Natural killer cell treated with Interleukin-12 subunit alpha and Interleukin-12 subunit beta and Interleukin-15 and Interleukin-18, amount 100 ng/mL, for 72 hours (primary cell): ENCODE measurements around the gene BIRC5. TPM values are rescaled to one million over a fixed set of nuclear protein-coding genes. Genes with fewer than 3 reads are reported as not detected.
A peak's percentile ranks its signal among the peaks of the same experiment; 100 is the strongest.

ENCODE experiments used
- ATAC-seq, 2 donors: fragments of 150-1000 bp; cut with Tn5 transposase in 1 of 2; sonication (Bioruptor Pico), chemical (Tn5 transposase) in 1 of 2; 2 replicates each; pipeline ENCODE4 v1.10.0; 2021
- DNase-seq: peaks from one replicate; pipeline ENCODE4 v3.0.0; 2022; ENCODE audit warnings: low spot score
- H3K27ac Mint-ChIP-seq, 2 donors: 1 replicate in 1 of 2; 2 replicates in 1 of 2; pipeline ENCODE4 v1.8.0; 2022; ENCODE audit warnings: mixed read lengths in 2 of 2, mild to moderate bottlenecking in 1 of 2, moderate library complexity in 1 of 2
- H3K27me3 Mint-ChIP-seq, 2 donors: 1 replicate in 1 of 2; 2 replicates in 1 of 2; pipeline ENCODE4 v1.8.0; 2022; ENCODE audit warnings: mixed read lengths in 2 of 2
- H3K36me3 Mint-ChIP-seq: one replicate; pipeline ENCODE4 v1.8.0; 2022; ENCODE audit warnings: mixed read lengths
- H3K4me1 Mint-ChIP-seq, 2 donors: 1 replicate in 1 of 2; 2 replicates in 1 of 2; pipeline ENCODE4 v1.8.0; 2022; ENCODE audit warnings: low read depth in 2 of 2, mixed read lengths in 2 of 2, mild to moderate bottlenecking in 1 of 2
- H3K4me3 Mint-ChIP-seq: one replicate; pipeline ENCODE4 v1.8.0; 2022; ENCODE audit warnings: mixed read lengths
- H3K9me3 Mint-ChIP-seq: 2 replicates; pipeline ENCODE4 v1.8.0; 2022; ENCODE audit warnings: mixed read lengths
- total RNA-seq, 2 donors: library from RNA; stranded (reverse); gene quantifications; one replicate each; pipeline ENCODE4 v1.2.3, GENCODE V29; 2022

BIRC5 gene
- total RNA-seq, 2 donors from 2014 or later = 42.4 to 100 TPM

DNA sequence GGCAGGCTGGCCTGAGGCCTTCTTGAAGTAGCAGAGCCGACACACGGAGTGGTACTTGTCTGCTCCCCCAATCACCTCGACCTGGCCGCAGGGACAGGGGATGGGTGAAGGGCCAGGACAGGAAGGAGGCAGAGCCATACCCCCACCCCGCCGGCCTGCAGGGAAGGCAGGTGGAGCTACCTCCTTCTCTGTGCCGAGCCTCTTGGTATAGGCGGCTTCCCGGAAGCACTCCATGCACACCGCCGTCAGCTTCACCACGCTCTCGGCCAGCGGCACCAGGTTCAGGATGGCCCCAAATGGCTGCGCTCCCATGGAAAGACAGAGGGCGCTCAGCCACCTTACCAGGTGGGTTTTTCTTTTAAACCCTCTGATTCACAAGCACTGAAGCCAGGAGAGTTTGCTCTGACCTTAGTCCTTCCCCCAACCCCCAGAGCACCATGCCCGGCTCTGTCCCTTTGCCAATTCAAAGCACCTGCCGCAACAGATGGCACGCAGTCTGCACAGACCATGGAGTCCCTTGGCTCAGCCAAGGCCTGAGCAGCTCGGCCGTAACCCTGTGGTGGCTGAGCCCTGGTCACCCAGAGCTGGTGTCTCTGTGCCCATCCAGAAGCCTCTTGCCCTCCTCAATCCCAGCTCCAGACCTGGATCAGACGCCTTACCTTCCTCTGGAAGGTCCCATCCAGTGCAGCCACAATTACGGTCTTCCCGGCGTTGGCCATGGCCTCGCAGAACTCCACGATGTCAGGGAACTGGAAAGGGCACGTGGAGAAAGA lies 39.0 kb upstream of the BIRC5 start:
- Mint-ChIP-seq H3K4me3 (no peak overlapping the region), H3K4me1 (peaks cover 40 to 42% of the 10 kb centered on the region in 2 donors), H3K27me3 (no peaks in the 10 kb centered on the region), H3K9me3 (no peaks in the 10 kb centered on the region), H3K36me3 (peaks cover 6% of the 10 kb centered on the region), H3K27ac (no peak overlapping the region)
- no peak for ATAC-seq
- no peak for DNase-seq

DNA sequence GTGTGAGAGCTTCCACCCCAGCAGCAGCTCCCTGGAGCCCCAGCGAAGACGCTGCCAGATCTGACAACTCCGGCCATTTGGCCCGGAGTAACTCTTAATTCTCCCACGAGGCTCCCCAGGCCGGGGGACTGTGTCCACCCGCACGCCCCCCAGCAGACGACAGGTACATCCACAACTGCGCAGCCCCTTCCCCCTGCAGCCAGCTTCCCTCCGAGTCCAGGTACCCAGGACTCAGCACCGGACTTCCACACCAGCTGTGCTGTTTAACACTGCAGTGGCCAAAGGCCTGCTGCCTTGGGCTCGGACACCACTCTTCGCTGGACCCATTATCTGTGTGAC lies 38.4 kb upstream of the BIRC5 start:
- peaks cover 42 to 43% of the 10 kb centered on the region in 2 donors for H3K4me1 Mint-ChIP-seq
- no peaks in the 10 kb centered on the region for H3K9me3 Mint-ChIP-seq
- DNase-seq (no peak), ATAC-seq (no peak)
- peaks cover 11% of the 10 kb centered on the region for H3K36me3 Mint-ChIP-seq
- H3K27ac Mint-ChIP-seq = no peak overlapping the region
- no peak overlapping the region for H3K4me3 Mint-ChIP-seq
- H3K27me3 Mint-ChIP-seq = no peaks in the 10 kb centered on the region

DNA sequence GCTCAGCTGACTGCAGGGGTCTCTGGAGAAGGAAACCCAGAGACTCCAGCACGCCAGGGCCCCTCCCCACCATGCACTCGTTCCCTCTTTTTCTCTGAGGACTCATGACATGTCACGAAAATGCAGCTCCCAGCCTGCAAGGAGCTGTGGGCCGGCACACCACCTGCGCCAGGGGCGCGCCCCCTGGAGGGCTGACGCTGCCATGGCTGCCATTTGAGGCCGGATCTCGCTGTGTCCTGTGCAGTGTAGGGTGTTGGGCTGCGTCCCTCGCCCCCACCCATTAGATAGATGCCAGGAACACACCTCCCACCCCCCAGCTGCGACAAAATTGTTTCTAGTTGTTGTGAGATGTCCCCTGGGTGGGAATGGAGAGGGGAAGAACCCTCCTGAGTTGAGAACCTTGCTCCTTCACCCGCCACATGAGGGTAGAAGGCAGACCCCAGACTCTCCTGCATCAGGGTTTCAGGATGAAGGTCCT lies 37.5 kb upstream of the BIRC5 start:
- ATAC-seq (peak; percentile 73 to 83), DNase-seq (peak; percentile 79)
- Mint-ChIP-seq H3K27me3 (no peaks in the 10 kb centered on the region), H3K9me3 (no peaks in the 10 kb centered on the region), H3K27ac (peak overlapping the region in 1 of 2 donors; percentile 50), H3K36me3 (peaks cover 13% of the 10 kb centered on the region), H3K4me1 (peaks cover 36 to 42% of the 10 kb centered on the region in 2 donors), H3K4me3 (no peak overlapping the region)

DNA sequence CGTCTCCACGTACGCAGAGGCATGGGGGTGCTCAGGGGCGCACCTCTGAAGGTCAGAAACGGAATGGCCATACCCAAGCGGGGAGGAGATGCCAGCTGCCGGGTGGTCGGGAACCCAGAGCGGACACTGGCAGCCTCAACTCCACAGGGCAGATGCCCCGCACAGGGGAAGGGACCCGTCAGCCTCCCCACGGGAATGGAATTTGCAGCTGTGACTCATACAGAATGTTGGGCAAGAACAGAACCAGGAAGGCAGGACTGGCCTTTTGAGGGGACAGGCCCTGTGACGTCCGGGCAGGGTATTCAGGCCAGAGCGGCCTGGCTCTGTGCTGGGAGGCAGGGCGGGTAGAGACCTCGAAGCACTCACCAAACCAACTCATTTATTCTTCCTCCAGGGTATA lies 34.7 kb upstream of the BIRC5 start:
- no peaks in the 10 kb centered on the region for H3K27me3 Mint-ChIP-seq
- peak overlapping the region in 1 of 2 donors; percentile 90 for H3K27ac Mint-ChIP-seq
- DNase-seq (no peak), ATAC-seq (no peak)
- no peak overlapping the region for H3K4me3 Mint-ChIP-seq
- peaks cover 16 to 22% of the 10 kb centered on the region in 2 donors for H3K4me1 Mint-ChIP-seq
- H3K36me3 Mint-ChIP-seq = peaks cover 7% of the 10 kb centered on the region
- no peaks in the 10 kb centered on the region for H3K9me3 Mint-ChIP-seq

DNA sequence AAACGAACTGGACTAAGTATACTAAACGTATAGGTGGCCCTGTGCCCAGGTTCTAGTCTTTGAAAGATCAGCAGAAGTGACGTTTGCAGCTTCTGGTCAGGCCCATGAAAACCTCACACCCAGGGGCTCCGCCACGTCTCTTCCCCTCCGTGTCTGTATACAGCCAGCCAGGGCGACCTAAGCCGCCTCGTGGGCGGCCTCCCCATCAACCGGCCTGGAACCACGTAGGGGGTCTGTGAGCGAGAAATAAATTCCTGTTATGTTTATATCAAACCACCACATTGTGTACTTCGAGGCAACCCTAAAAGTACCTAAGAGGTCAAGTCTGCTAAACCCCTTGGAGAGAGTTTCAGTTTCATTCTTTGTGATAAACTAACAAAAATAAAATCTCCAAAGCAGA lies 34.0 kb upstream of the BIRC5 start:
- Mint-ChIP-seq H3K4me3 (peak overlapping the region; percentile 75), H3K36me3 (peaks cover 7% of the 10 kb centered on the region), H3K27ac (peak overlapping the region; percentile 60 to 90), H3K9me3 (no peaks in the 10 kb centered on the region), H3K27me3 (no peaks in the 10 kb centered on the region), H3K4me1 (peaks cover 20 to 22% of the 10 kb centered on the region in 2 donors)
- ATAC-seq (peak; percentile 60 to 64), DNase-seq (no peak)

DNA sequence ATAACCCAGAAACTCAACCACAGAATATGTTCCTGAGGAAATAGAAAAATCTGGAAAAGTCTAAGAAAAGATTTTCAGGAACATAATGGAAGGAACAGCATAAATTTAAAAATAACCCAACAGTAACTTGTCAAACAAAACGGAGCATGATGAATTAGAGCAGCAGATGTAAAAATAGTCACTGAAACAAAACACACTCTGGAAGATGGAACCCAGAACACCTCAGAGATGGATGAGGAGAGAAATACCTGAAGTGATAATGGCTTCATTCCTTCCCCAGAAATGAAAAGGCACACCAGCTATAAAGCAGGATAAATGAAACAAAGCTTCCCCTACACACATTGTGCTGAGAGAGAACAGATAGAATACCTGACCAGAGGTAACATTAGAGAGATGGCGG lies 33.5 kb upstream of the BIRC5 start:
- Mint-ChIP-seq H3K36me3 (peaks cover 7% of the 10 kb centered on the region), H3K4me3 (peak overlapping the region; percentile 75), H3K27me3 (no peaks in the 10 kb centered on the region), H3K27ac (peak overlapping the region; percentile 60 to 90), H3K4me1 (peaks cover 22 to 23% of the 10 kb centered on the region in 2 donors), H3K9me3 (no peaks in the 10 kb centered on the region)
- ATAC-seq = no peak
- DNase-seq = no peak

DNA sequence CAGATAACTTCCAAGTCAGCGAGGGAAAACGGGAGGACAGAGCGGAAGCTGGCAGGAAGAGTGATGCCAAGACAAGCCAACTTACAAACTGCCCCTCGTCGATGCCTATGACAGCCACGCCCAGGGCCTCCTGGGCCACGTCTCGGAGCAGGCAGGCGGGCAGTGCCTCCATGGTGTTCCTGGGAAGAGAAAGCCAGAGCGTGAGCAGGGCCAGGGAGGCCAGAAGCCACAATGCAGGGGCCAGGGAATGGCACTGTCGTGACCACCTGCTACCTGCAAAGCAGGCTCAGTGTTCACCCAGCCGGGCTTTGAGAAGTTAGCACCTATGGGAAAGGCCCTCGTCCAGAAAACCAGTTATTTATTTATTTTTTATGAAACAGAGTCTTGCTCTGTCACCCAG lies 31.5 kb upstream of the BIRC5 start:
- Mint-ChIP-seq H3K27ac (peak overlapping the region in 1 of 2 donors; percentile 20), H3K36me3 (peaks cover 7% of the 10 kb centered on the region), H3K4me1 (peaks cover 23 to 24% of the 10 kb centered on the region in 2 donors), H3K4me3 (no peak overlapping the region), H3K27me3 (no peaks in the 10 kb centered on the region), H3K9me3 (no peaks in the 10 kb centered on the region)
- DNase-seq (no peak), ATAC-seq (no peak)

DNA sequence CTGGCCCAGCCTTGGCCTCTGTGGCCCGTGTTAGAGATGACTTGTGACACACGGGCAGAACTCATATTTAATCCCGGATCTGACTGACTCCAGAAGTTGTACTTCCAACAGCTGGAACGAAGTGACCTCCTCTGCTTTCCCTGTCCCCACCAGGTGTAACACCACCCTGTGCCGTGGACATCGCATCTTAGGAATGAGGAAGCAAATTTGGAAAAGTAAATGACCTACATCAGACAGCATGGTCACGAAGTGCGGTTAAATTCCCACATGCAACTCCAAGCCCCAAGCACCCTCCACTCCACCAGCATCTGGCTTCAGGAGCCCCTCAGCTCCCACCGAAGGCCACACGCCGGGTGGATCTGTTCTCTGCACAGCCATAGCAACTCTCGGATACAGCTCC lies 30.1 kb upstream of the BIRC5 start:
- H3K4me1 Mint-ChIP-seq = peaks cover 23 to 24% of the 10 kb centered on the region in 2 donors
- no peak overlapping the region for H3K27ac Mint-ChIP-seq

DNA sequence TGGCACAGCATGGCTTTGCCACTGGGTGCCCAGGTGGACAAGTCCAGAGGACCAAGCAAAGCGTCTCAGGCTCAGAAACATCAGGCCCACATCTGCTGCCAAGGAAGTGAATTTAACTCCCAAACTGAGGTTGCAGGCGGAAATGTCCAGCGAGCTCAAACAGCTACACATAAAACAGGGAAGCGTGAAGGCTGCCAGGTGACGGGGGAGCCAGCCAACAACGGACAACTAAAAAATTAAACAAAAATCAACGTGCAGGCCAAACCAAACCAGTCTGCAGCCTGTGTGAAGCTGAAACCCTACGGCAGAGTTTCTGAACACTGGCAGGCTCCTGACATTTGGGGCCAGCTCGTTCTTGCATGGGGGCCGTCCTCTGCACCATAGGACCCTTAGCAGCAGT lies 29.7 kb upstream of the BIRC5 start:
- Mint-ChIP-seq H3K27me3 (no peaks in the 10 kb centered on the region), H3K27ac (no peak overlapping the region), H3K4me1 (peaks cover 22 to 23% of the 10 kb centered on the region in 2 donors), H3K4me3 (no peak overlapping the region), H3K36me3 (peaks cover 7% of the 10 kb centered on the region), H3K9me3 (no peaks in the 10 kb centered on the region)
- ATAC-seq = no peak
- no peak for DNase-seq

More for the DNA sequence above, 30.1 kb upstream of the BIRC5 start:
- no peaks in the 10 kb centered on the region for H3K9me3 Mint-ChIP-seq
- DNase-seq (no peak), ATAC-seq (no peak)
- H3K4me3 Mint-ChIP-seq = no peak overlapping the region
- no peaks in the 10 kb centered on the region for H3K27me3 Mint-ChIP-seq
- peaks cover 7% of the 10 kb centered on the region for H3K36me3 Mint-ChIP-seq

DNA sequence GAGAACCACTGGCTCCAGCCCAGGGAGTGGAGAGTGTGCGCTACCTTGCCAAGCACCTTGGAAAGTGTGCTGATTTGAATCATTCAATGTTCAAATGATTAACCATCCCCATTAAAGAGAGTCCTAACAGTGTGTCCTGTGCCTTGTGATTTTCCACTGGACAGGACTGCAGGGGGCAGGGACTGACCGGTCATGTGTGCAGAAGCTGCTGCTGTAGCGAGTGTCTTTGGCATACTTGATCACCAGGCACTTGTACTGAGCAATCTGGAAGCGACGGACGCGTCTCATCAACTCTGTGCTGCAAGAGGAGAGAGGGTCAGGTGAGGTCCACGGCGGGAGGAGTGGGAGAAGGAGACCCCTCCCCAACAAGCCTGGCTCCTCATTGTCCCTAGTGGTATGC lies 29.2 kb upstream of the BIRC5 start:
- Mint-ChIP-seq H3K36me3 (peaks cover 7% of the 10 kb centered on the region), H3K27me3 (no peaks in the 10 kb centered on the region), H3K9me3 (no peaks in the 10 kb centered on the region), H3K27ac (no peak overlapping the region), H3K4me3 (peak overlapping the region; percentile 71), H3K4me1 (peaks cover 21 to 23% of the 10 kb centered on the region in 2 donors)
- ATAC-seq (no peak), DNase-seq (no peak)

DNA sequence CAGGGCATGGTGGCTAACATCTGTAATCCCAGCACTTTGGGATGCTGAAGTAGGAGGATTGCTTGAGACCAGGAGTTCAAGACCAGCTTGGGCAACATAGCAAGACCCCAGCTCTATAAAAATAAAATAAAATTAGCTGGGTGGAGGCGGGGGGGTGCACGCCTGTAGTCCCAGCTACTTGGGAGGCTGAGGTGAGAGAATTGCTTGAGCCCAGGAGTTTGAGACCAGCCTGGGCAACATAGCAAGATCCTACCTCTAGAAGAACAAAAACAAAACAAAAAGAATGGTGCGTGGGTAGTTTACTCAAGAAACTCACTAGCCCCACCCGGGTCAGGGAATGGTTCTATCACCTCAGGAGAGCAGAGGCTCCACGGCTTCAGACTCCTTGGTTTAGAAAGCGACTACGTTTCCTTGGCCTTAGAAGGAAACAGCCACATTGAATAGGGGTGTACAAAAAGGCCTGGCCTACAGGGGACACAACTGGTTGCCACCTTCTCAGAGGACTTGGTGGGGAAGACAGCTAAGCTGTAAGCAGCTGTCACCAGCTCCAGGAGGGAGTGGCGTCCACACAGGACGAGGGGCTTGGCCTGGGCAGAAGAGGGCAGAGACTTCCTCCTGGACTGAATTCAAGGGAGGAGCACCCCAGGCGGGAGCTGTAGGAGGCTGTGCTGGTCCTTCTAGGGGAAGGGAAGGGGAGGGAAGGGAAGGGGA lies 27.9 kb upstream of the BIRC5 start:
- H3K4me1 Mint-ChIP-seq = peaks cover 14% of the 10 kb centered on the region in 2 donors
- DNase-seq = no peak
- peak overlapping the region; percentile 85 for H3K4me3 Mint-ChIP-seq
- no peaks in the 10 kb centered on the region for H3K27me3 Mint-ChIP-seq
- peak in 1 of 2 donors; percentile 28 for ATAC-seq
- H3K27ac Mint-ChIP-seq = peak overlapping the region; percentile 30 to 51
- H3K9me3 Mint-ChIP-seq = no peaks in the 10 kb centered on the region
- no peaks in the 10 kb centered on the region for H3K36me3 Mint-ChIP-seq

DNA sequence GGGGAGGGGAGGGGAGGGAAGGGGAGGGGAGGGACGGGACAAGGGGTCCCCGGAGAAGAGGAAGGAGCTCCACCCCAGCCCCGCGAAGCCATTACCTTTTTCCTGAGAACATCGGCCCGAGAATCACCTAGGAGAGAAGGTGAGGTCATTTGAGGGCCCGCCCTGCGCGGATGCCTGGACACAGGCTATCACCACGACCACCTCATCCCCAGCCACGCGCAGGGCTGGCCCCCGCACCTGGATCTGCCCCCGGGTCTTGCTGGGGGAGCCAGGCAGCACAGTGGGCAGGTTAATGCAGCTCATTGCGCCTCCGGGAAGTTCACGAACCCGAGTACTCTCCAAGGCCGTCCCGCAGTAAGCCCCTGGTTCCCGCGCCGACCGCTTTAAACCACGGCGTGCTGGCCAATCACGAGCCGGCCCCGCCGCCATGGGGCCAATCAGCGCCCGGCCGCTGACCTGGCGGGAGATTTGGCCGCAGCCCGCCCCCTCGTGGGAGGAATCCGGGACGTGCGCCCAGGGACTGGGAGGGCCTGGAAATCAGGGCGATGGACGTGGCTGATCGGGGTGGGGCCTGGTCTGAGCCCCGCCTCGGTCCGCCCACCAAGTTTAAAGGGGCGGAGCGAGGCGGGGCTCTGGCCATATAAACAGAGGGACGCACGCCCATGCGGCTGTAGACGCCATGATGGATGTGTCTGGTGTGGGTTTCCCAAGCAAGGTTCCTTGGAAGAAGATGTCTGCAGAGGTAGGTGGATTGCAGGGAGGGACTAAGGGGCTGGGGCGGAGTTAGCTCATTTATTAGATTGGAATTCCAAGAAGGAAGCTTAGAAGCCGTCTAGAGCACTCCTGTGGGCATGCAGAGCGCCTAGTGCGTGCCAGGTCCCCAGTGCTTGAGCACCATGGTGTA lies 27.1 kb upstream of the BIRC5 start, which contains the start of the genes AFMID and TK1:
TSS of gene AFMID (plus strand) at position 671 of the 904 bp plus-strand sequence. CDS start at position 680, 9 bp downstream.
TSS of gene TK1 (minus strand) at position 361 of the 904 bp plus-strand sequence. CDS start at position 303, 58 bp downstream.
- Mint-ChIP-seq H3K36me3 (no peaks in the 10 kb centered on the region), H3K4me3 (peak within 1 kb of the TSS; percentile 85), H3K27ac (peak within 1 kb of the TSS; percentile 30 to 51), H3K9me3 (no peaks in the 10 kb centered on the region), H3K4me1 (peaks cover 11 to 14% of the 10 kb centered on the region in 2 donors), H3K27me3 (no peaks in the 10 kb centered on the region)
- DNase-seq (peak; percentile 96), ATAC-seq (peak; percentile 98 to 99)

DNA sequence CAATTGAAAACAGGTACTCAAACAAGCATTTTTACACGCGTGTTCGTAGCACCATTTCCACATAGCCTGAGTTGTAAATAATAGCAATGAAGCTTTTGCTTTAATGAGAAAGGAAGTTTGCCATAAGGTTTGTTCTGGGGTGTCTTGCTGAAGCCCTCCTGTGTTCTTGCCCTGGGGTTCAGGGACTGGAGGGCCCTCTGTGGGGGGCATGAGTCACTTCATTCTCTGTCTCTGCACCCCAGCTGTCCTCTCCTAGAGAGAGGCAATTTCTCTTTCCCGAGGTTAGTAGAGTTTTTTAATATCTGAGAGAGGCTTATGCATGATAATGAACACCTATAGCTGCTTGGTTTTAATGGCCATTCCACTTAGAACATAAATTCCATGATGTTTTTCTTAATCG lies 17.3 kb upstream of the BIRC5 start:
- H3K27me3 Mint-ChIP-seq = no peaks in the 10 kb centered on the region
- H3K4me1 Mint-ChIP-seq = peaks cover 4 to 8% of the 10 kb centered on the region in 2 donors
- ATAC-seq (no peak), DNase-seq (no peak)
- no peaks in the 10 kb centered on the region for H3K36me3 Mint-ChIP-seq
- no peak overlapping the region for H3K27ac Mint-ChIP-seq
- H3K4me3 Mint-ChIP-seq = no peak overlapping the region
- no peaks in the 10 kb centered on the region for H3K9me3 Mint-ChIP-seq
